Vagina (tissue), 2 donors: ENCODE results near the gene DUSP22. TPM values are rescaled to one million over a fixed set of nuclear protein-coding genes. Genes with fewer than 3 reads are reported as not detected.

Experiments
- DNase-seq, 2 donors: peaks; one replicate each; pipeline ENCODE4 v3.0.0-alpha.2; 2017; ENCODE audit errors: extremely low spot score in 2 of 2
- H3K27ac ChIP-seq: fragments of 200-600 bp; sonication (generic); one replicate; pipeline ENCODE4 v1.5.1; 2019
- H3K27me3 ChIP-seq: fragments of 200-600 bp; sonication (generic); one replicate; pipeline ENCODE4 v1.5.1; 2019
- H3K36me3 ChIP-seq, 2 donors: fragments of 200-600 bp; sonication (generic); one replicate each; pipeline ENCODE4 v1.5.1; 2017 to 2019
- H3K4me1 ChIP-seq: fragments of 200-600 bp; sonication (generic); one replicate; pipeline ENCODE4 v1.5.1; 2019
- H3K4me3 ChIP-seq, 2 donors: fragments of 200-600 bp; sonication (generic); 1 replicate in 1 of 2; 2 replicates in 1 of 2; pipeline ENCODE4 v1.5.1; 2016 to 2019
- H3K9me3 ChIP-seq: fragments of 200-600 bp; sonication (generic); one replicate; pipeline ENCODE4 v1.5.1; 2019
- CTCF ChIP-seq, 3 experiments: fragments of 450-650 bp in 2 of 3; fragments of 200-600 bp in 1 of 3; sonication (generic) in 1 of 3; IDR thresholded peaks; one replicate each; pipeline ENCODE4 v1.5.1; 2017 to 2019; ENCODE audit warnings: antibody characterized with exemption in 3 of 3, mild to moderate bottlenecking in 2 of 3, moderate library complexity in 2 of 3
- POLR2A ChIP-seq, 2 donors: fragments of 450-650 bp; IDR thresholded peaks; one replicate each; pipeline ENCODE4 v1.6.1; 2017; ENCODE audit warnings: antibody characterized with exemption in 2 of 2, mild to moderate bottlenecking in 2 of 2, moderate library complexity in 2 of 2
- POLR2AphosphoS5 ChIP-seq, 2 donors: sonication (generic); formaldehyde crosslinking; IDR thresholded peaks; one replicate each; pipeline ENCODE4 v1.9.0; 2017; ENCODE audit warnings: antibody characterized with exemption in 2 of 2, mild to moderate bottlenecking in 2 of 2, low read depth in 1 of 2; ENCODE audit not compliant: insufficient read depth in 1 of 2
- intact Hi-C: fragments of 100-400 bp; cut with DNase I; formaldehyde crosslinking; loops from one replicate; pipeline ENCODE4 v1.15.1; 2023
- total RNA-seq: library from RNA; depleted of rRNA; stranded (reverse); fragments of >200 nt; gene quantifications from one replicate; pipeline ENCODE4 v1.2.3, GENCODE V29; 2016

DUSP22 gene
- total RNA-seq, 1 donor from 2014 or later = 57.5 TPM

GRCh38 chr6:315226-315625 lies 22.9 kb downstream of the DUSP22 start:
- Histone ChIP-seq H3K9me3 (no peaks in the 10 kb centered on the region), H3K27ac (no peak overlapping the region), H3K4me1 (no peaks in the 10 kb centered on the region), H3K4me3 (no peak overlapping the region), H3K27me3 (no peaks in the 10 kb centered on the region), H3K36me3 (no peaks in the 10 kb centered on the region)
- TF ChIP-seq POLR2AphosphoS5 (IDR thresholded peaks at IDR 0.05; ENCODE audit: insufficient read depth in 1 of 2, low read depth in 1 of 2) = no peak
- no peak for TF ChIP-seq POLR2A (IDR thresholded peaks at IDR 0.05)
- no peak for TF ChIP-seq CTCF (IDR thresholded peaks at IDR 0.05)
- no peak for DNase-seq
- intact Hi-C loops = no loop called here

- TF ChIP-seq CTCF (IDR thresholded peaks at IDR 0.05) (no peak), POLR2AphosphoS5 (IDR thresholded peaks at IDR 0.05; ENCODE audit: insufficient read depth in 1 of 2, low read depth in 1 of 2) (no peak), POLR2A (IDR thresholded peaks at IDR 0.05) (no peak)
- intact Hi-C loops = no loop called here
- Histone ChIP-seq H3K27me3 (no peaks in the 10 kb centered on the region), H3K27ac (no peak overlapping the region), H3K9me3 (no peaks in the 10 kb centered on the region), H3K4me3 (no peak overlapping the region), H3K36me3 (no peaks in the 10 kb centered on the region), H3K4me1 (peaks cover 6% of the 10 kb centered on the region)
- no peak for DNase-seq
Measured at GRCh38 chr6:315921-316752, 23.9 kb downstream of the DUSP22 start.

GRCh38 chr6:316753-317038 lies 24.4 kb downstream of the DUSP22 start:
- intact Hi-C loops = no loop called here
- no peak for DNase-seq
- TF ChIP-seq POLR2A (IDR thresholded peaks at IDR 0.05) (no peak), CTCF (IDR thresholded peaks at IDR 0.05) (no peak), POLR2AphosphoS5 (IDR thresholded peaks at IDR 0.05; ENCODE audit: insufficient read depth in 1 of 2, low read depth in 1 of 2) (no peak)
- Histone ChIP-seq H3K4me3 (no peak overlapping the region), H3K27ac (no peak overlapping the region), H3K27me3 (no peaks in the 10 kb centered on the region), H3K36me3 (no peaks in the 10 kb centered on the region), H3K4me1 (peaks cover 10% of the 10 kb centered on the region), H3K9me3 (no peaks in the 10 kb centered on the region)

GRCh38 chr6:317060-317447 lies 24.8 kb downstream of the DUSP22 start:
- no peak for DNase-seq
- no peaks in the 10 kb centered on the region for H3K27me3 ChIP-seq
- H3K36me3 ChIP-seq = no peaks in the 10 kb centered on the region
- intact Hi-C loops = no loop called here
- TF ChIP-seq POLR2AphosphoS5 (IDR thresholded peaks at IDR 0.05; ENCODE audit: insufficient read depth in 1 of 2, low read depth in 1 of 2) (no peak), CTCF (IDR thresholded peaks at IDR 0.05) (no peak), POLR2A (IDR thresholded peaks at IDR 0.05) (no peak)
- H3K27ac ChIP-seq = no peak overlapping the region
- H3K4me3 ChIP-seq = no peak overlapping the region
- H3K4me1 ChIP-seq = peaks cover 10% of the 10 kb centered on the region
- no peaks in the 10 kb centered on the region for H3K9me3 ChIP-seq

GRCh38 chr6:317448-318144 lies 25.3 kb downstream of the DUSP22 start:
- TF ChIP-seq CTCF (IDR thresholded peaks at IDR 0.05) = no peak
- TF ChIP-seq POLR2A (IDR thresholded peaks at IDR 0.05) = no peak
- no peak for TF ChIP-seq POLR2AphosphoS5 (IDR thresholded peaks at IDR 0.05; ENCODE audit: insufficient read depth in 1 of 2, low read depth in 1 of 2)
- no peaks in the 10 kb centered on the region for H3K9me3 ChIP-seq
- DNase-seq = no peak
- no peaks in the 10 kb centered on the region for H3K27me3 ChIP-seq
- H3K4me3 ChIP-seq = no peak overlapping the region
- intact Hi-C loops = no loop called here
- H3K36me3 ChIP-seq = no peaks in the 10 kb centered on the region
- H3K27ac ChIP-seq = no peak overlapping the region
- peaks cover 10% of the 10 kb centered on the region for H3K4me1 ChIP-seq
